ENCODE data around the gene PCBD1. TPM values are rescaled to one million over a fixed set of nuclear protein-coding genes. Genes with fewer than 3 reads are reported as not detected.

The PCBD1 gene
- 64.6 and 65.7 TPM in 2 replicates for total RNA-seq

GRCh38 chr10:70887804-70888800, at the start of gene PCBD1:
Gene PCBD1 (minus strand): TSS chr10:70888565. CDS start chr10:70888533, 32 bp downstream.

Other genes starting within 250 kb of the PCBD1 start
- under 0.01 and 0.34 TPM in 2 replicates for gene ADAMTS14, start 216.1 kb downstream of the PCBD1 start, total RNA-seq
- gene TBATA, start 103.2 kb downstream of the PCBD1 start, total RNA-seq, result not detected in 2 replicates
- gene SGPL1, start 72.6 kb downstream of the PCBD1 start, total RNA-seq, result 16.0 and 16.2 TPM in 2 replicates